OCI-LY3 (cell line): ENCODE measurements around the gene HOPX.

Experiments used
- H2AFZ ChIP-seq: fragments of 200-600, 300-600 bp; shearing (Covaris generic); 2 replicates; pipeline ENCODE4 v1.6.0; 2014; ENCODE audit warnings: antibody characterized with exemption, low read depth, low read length
- H3K27ac ChIP-seq: fragments of 200-600, 300-600 bp; sonication (generic); 2 replicates; pipeline ENCODE4 v1.5.1; 2014; ENCODE audit warnings: mild to moderate bottlenecking, low read length, moderate library complexity, mixed read lengths
- H3K27me3 ChIP-seq: fragments of 200-600, 300-600 bp; sonication (generic); 2 replicates; pipeline ENCODE4 v1.6.1; 2014; ENCODE audit warnings: low read depth, low read length, mixed read lengths
- H3K36me3 ChIP-seq: fragments of 200-600, 300-600 bp; sonication (generic); replicated peaks from 2 replicates; pipeline ENCODE3; 2014; ENCODE audit warnings: low read depth, low read length, mixed read lengths
- H3K4me1 ChIP-seq: fragments of 300-600, 200-600 bp; sonication (generic); 2 replicates; pipeline ENCODE4 v1.6.1; 2014; ENCODE audit warnings: low read length, mixed read lengths
- H3K4me2 ChIP-seq: fragments of 200-600, 300-600 bp; sonication (generic); 2 replicates; pipeline ENCODE4 v1.6.1; 2014; ENCODE audit warnings: low read length, mixed read lengths
- H3K4me3 ChIP-seq: fragments of 300-600, 200-600 bp; sonication (generic); 2 replicates; pipeline ENCODE4 v1.5.1; 2014; ENCODE audit warnings: antibody characterized with exemption, mild to moderate bottlenecking, low read length, moderate library complexity
- H3K79me2 ChIP-seq: fragments of 300-600, 200-600 bp; shearing (Covaris generic); 2 replicates; pipeline ENCODE4 v1.6.1; 2014; ENCODE audit warnings: mild to moderate bottlenecking, low read length, mixed read lengths
- H3K9ac ChIP-seq: fragments of 300-600, 200-600 bp; shearing (Covaris generic); 2 replicates; pipeline ENCODE4 v1.6.0; 2014; ENCODE audit warnings: mild to moderate bottlenecking, low read length, moderate library complexity
- H3K9me3 ChIP-seq: fragments of 200-600, 300-600 bp; shearing (Covaris generic); 2 replicates; pipeline ENCODE4 v1.6.1; 2014; ENCODE audit warnings: low read length, mixed read lengths; ENCODE audit not compliant: insufficient read depth
- H4K20me1 ChIP-seq: fragments of 200-600, 300-600 bp; sonication (generic); 2 replicates; pipeline ENCODE4 v1.6.1; 2016; ENCODE audit warnings: low read length, mixed read lengths; ENCODE audit not compliant: insufficient read depth
- EZH2phosphoT487 ChIP-seq: fragments of 200-600 bp; shearing (Covaris generic); IDR thresholded peaks from 2 replicates; pipeline ENCODE4 v1.6.1; 2018; ENCODE audit warnings: antibody characterized with exemption, mixed run types, low read depth
- TF ChIP-seq, protein P1 (sequence below): fragments of 200-600, 300-600 bp; sonication (generic); IDR thresholded peaks from 2 replicates; pipeline ENCODE4 v1.5.1; 2014; ENCODE audit warnings: antibody characterized with exemption, low read length, low read depth

HOPX gene

DNA sequence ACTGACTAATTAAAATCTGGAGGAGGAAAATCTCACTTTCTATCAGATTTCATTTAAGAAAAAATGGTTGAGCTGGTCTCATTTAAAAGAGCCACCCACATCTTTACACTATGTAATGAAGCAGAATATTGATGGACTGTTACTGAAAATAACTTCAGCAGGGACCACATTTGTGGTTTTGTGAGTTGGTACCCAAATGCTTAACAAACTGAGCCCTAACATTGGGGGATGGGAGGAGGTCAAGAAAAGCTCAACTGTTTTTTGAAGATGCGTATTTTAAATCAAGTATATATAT, 30.1 kb downstream of the HOPX start:
- Histone ChIP-seq H3K9me3 (no peaks in the 10 kb centered on the region), H3K4me3 (no peak overlapping the region), H3K79me2 (no peaks in the 10 kb centered on the region), H3K27me3 (no peaks in the 10 kb centered on the region), H3K36me3 (no peaks in the 10 kb centered on the region), H2AFZ (no peak overlapping the region), H3K9ac (no peak overlapping the region), H3K4me2 (no peak overlapping the region), H4K20me1 (no peaks in the 10 kb centered on the region), H3K27ac (no peak overlapping the region), H3K4me1 (no peaks in the 10 kb centered on the region)
- TF ChIP-seq EZH2phosphoT487 = no peak
- TF ChIP-seq, protein P1, sequence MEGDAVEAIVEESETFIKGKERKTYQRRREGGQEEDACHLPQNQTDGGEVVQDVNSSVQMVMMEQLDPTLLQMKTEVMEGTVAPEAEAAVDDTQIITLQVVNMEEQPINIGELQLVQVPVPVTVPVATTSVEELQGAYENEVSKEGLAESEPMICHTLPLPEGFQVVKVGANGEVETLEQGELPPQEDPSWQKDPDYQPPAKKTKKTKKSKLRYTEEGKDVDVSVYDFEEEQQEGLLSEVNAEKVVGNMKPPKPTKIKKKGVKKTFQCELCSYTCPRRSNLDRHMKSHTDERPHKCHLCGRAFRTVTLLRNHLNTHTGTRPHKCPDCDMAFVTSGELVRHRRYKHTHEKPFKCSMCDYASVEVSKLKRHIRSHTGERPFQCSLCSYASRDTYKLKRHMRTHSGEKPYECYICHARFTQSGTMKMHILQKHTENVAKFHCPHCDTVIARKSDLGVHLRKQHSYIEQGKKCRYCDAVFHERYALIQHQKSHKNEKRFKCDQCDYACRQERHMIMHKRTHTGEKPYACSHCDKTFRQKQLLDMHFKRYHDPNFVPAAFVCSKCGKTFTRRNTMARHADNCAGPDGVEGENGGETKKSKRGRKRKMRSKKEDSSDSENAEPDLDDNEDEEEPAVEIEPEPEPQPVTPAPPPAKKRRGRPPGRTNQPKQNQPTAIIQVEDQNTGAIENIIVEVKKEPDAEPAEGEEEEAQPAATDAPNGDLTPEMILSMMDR = no peak

DNA sequence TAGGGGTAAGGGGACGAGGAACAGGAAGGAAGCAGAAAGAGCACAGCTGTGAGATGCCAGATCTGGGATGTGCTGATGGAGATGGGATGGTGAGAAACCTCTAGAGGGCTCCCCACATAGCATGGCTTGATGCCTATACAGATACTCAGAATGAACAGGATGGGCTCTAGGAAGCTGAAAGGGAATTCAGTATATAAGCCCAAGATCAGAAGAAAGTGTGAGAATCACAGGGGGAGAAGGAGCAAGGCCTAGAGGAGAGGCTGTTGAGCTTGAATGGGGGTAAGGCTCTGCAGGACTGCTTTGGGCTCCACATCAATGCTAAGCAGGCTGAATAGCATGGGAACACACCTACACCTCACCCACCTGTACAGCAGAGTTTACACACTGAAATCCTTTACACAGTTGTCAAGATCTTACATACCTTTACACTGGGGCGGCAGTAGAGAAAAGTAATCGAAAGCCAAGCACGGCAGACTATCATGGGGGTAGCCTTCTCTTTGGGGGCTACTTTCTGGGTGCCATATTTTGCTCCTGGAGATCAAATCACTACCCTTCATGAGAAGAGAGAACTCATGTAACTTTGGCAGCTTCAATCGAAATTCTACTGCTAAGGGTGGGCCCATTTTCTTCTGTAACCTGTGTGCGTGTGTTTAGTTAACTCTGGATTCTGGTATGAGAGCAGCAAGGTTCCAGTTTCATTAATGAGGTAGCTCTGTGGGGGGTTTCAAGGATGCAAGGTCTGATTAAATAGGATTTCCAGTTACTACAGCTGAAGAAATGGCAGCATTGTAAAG, 30.6 kb downstream of the HOPX start:
- TF ChIP-seq, protein P1 = no peak
- no peak for TF ChIP-seq EZH2phosphoT487
- Histone ChIP-seq H2AFZ (no peak overlapping the region), H3K9me3 (no peaks in the 10 kb centered on the region), H3K36me3 (no peaks in the 10 kb centered on the region), H3K4me1 (no peaks in the 10 kb centered on the region), H3K27ac (no peak overlapping the region), H3K4me2 (no peak overlapping the region), H3K79me2 (no peaks in the 10 kb centered on the region), H3K4me3 (no peak overlapping the region), H4K20me1 (no peaks in the 10 kb centered on the region), H3K9ac (no peak overlapping the region), H3K27me3 (no peaks in the 10 kb centered on the region)

DNA sequence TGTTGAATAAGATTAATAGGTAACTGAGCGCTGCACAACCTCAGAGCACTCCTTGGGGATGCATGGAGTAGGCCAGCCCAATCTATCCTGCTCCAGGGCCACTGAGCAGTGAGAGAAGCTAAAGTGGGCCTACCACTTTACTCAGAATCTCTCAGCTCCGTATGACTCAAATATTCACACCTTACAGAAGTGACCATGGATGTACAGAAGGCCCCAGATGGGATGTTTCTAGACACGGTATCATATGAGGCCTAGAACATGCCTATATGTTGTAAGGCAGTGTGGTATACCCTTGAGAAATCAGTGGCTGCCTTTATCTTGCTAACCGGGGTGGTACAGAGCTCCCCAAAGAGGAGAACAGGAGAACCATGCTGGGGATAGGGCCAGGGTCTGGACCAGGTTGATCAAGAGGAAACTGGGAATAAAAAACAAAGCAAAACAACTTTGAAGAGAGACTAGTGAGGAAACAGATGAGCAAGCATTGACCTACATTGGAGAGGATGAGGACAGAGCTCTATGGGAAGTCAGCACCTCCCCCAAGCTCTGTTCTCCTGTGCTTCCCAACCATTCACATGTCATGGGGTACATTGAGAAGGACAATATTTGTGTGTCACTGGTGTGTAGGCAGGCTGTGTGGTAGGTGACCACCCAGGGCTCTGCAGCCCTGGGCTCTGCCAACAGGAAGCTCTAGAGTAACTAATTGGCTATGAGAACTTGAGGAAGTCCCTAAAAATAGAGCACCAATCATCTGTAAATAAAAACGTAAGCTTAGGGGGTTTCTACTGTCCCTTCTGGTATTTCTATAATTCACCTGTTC, 31.4 kb downstream of the HOPX start:
- H3K9me3 ChIP-seq = no peaks in the 10 kb centered on the region
- no peaks in the 10 kb centered on the region for H3K4me1 ChIP-seq
- TF ChIP-seq, protein P1 = no peak
- TF ChIP-seq EZH2phosphoT487 = no peak
- no peak overlapping the region for H3K4me2 ChIP-seq
- H4K20me1 ChIP-seq = no peaks in the 10 kb centered on the region
- no peak overlapping the region for H2AFZ ChIP-seq
- H3K4me3 ChIP-seq = no peak overlapping the region
- H3K27me3 ChIP-seq = no peaks in the 10 kb centered on the region
- H3K36me3 ChIP-seq = no peaks in the 10 kb centered on the region
- H3K79me2 ChIP-seq = no peaks in the 10 kb centered on the region
- no peak overlapping the region for H3K27ac ChIP-seq
- no peak overlapping the region for H3K9ac ChIP-seq

DNA sequence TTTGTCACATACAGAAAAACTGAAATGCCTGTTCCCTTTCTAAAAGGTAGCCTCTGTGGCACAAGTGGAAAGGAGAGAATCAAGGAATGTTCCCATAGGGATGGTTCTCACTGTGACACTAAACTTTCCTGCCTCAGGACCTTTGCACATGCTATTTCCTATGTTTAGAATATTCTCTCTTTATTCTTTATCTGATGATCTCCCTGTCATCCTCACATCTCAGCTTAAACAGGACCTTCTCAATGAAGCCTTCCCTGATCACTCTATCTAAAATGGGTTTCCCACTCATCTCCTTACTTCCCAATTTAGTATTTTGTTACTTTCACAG, 32.3 kb downstream of the HOPX start:
- Histone ChIP-seq H3K4me1 (no peaks in the 10 kb centered on the region), H3K4me2 (no peak overlapping the region), H3K27ac (no peak overlapping the region), H2AFZ (no peak overlapping the region), H3K9ac (no peak overlapping the region), H3K9me3 (no peaks in the 10 kb centered on the region), H3K36me3 (no peaks in the 10 kb centered on the region), H4K20me1 (no peaks in the 10 kb centered on the region), H3K4me3 (no peak overlapping the region), H3K27me3 (0 out of 2 replicates have a peak, but pooled peaks cover 2% of the 10 kb centered on the region), H3K79me2 (no peaks in the 10 kb centered on the region)
- TF ChIP-seq, protein P1 = no peak
- no peak for TF ChIP-seq EZH2phosphoT487
